ENCODE data around the gene DEFB124. TPM values are rescaled to one million over a fixed set of nuclear protein-coding genes. Genes with fewer than 3 reads are reported as not detected.

Gene DEFB124
- total RNA-seq = not detected

GRCh38 chr20:31474758-31475427, at the start of gene DEFB124, which contains the start of gene REM1:
DEFB124 (minus strand) TSS chr20:31475127; CDS start chr20:31473013, 2,114 bp downstream.
REM1 (plus strand) TSS chr20:31475288; CDS start chr20:31476446, 1,158 bp downstream.

GRCh38 chr20:31514154-31515071, 39.5 kb upstream of the DEFB124 start, which contains the start of gene HM13:
HM13 (plus strand) TSS chr20:31514442; CDS start chr20:31514552, 110 bp downstream.

GRCh38 chr20:31440012-31440659, 34.8 kb downstream of the DEFB124 start, which contains the start of gene DEFB123:
DEFB123 (plus strand) TSS chr20:31440632; CDS start chr20:31440699, 67 bp downstream.

Other genes starting within 250 kb of the DEFB124 start
- gene DEFB115, start 217.5 kb downstream of the DEFB124 start, total RNA-seq = not detected
- not detected for gene DEFB116, start 166.5 kb downstream of the DEFB124 start, total RNA-seq
- not detected for gene DEFB118, start 106.5 kb downstream of the DEFB124 start, total RNA-seq
- gene DEFB119, start 84.5 kb downstream of the DEFB124 start, total RNA-seq = not detected
- gene DEFB121, start 68.9 kb downstream of the DEFB124 start, total RNA-seq = not detected
- gene DEFB123, start 34.5 kb downstream of the DEFB124 start, total RNA-seq = not detected
- gene REM1, start 161 bp upstream of the DEFB124 start, total RNA-seq = not detected
- 100 to 1,000 TPM; 133 to 145 TPM for gene HM13, start 39.3 kb upstream of the DEFB124 start, total RNA-seq
- under 1 TPM; 0.35 to 0.53 TPM for gene ID1, start 130.2 kb upstream of the DEFB124 start, total RNA-seq
- gene COX4I2, start 162.8 kb upstream of the DEFB124 start, total RNA-seq = not detected
- 10 to 100 TPM; 65.5 to 66.1 TPM for gene BCL2L1, start 247.7 kb upstream of the DEFB124 start, total RNA-seq